ENCODE measurements around the gene SCNN1G.

SCNN1G gene

DNA sequence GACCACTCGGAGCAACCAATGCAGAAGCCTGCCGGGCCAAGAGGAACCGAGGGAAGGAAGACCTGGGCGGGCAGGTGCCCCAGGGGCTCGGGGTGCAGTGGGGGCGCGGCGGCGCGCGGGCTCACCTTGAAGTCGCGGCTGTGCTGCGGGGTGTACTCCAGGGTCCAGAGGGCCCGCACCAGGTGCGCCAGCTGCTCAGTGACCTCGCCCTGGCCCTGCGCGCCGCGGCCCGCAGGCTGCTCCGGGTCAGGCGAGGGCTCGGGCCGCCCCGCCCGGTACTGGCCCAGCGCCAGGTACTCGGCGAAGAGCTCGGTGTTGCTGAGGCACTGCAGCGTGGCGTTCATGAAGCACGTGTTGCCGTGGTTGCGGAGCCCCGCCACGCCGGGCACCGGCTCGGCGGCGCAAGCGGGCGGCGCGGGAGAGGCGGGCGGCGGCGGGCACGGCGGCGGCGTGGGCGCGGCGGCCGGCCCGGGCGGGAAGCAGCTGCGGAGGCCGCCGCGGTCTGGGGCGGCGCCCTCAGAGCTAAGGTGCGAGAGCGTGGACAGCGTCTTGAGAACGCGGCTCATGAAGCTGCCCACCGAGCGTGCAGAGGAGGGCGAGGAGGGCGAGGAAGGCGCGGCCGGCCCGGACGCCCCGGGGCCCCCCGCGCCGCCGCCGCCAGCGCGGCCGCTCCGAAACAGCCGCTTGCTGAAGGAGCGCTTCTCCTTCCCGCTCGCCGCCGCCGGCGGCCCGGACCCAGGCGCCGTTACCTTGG is 33.9 kb upstream of the SCNN1G start:
- peak overlapping the region; percentile 82 for H3K9ac ChIP-seq (ENCODE audit: low read length)
- peak overlapping the region; percentile 27 for H2BK120ac ChIP-seq (ENCODE audit: low read depth, low read length)
- H3K36me3 ChIP-seq (ENCODE audit: control insufficient read depth in 1 of 2, insufficient read depth in 2 of 2, low read depth in 1 of 2, low read length in 2 of 2), result no peaks in the 10 kb centered on the region
- H2BK15ac ChIP-seq (ENCODE audit: low read depth, poor library complexity, severe bottlenecking), result peak overlapping the region; percentile 48
- H4K8ac ChIP-seq (ENCODE audit: low read length), result peak overlapping the region; percentile 54
- H3K23ac ChIP-seq (ENCODE audit: low read length in 2 of 2), result peak overlapping the region in 1 of 2 experiments; percentile 91
- peaks cover 16% of the 10 kb centered on the region for H3K79me1 ChIP-seq (replicated peaks; ENCODE audit: low read length, poor library complexity, severe bottlenecking)
- H3K27me3 ChIP-seq (ENCODE audit: control insufficient read depth in 1 of 2, insufficient read depth in 1 of 2, low read length in 2 of 2), result peaks cover 0 to 4% of the 10 kb centered on the region in 2 experiments
- no peak overlapping the region for H2AK5ac ChIP-seq (ENCODE audit: low read length, severe bottlenecking)
- peak overlapping the region; percentile 50 for H4K91ac ChIP-seq (ENCODE audit: low read length)
- peak overlapping the region; percentile 75 for H3K4me2 ChIP-seq (ENCODE audit: low read length, poor library complexity, severe bottlenecking)
- peak; percentile 57 for DNase-seq
- H3K18ac ChIP-seq (ENCODE audit: low read depth in 1 of 2, low read length in 2 of 2), result peak overlapping the region; percentile 59 to 73
- under 1% methylated on average over 43 of the region's 103 CpGs for WGBS
- H3K4ac ChIP-seq (ENCODE audit: low read depth in 1 of 2, low read length in 2 of 2), result peak overlapping the region; percentile 62 to 81
- H3K27ac ChIP-seq (ENCODE audit: low read length, poor library complexity, severe bottlenecking), result no peak overlapping the region
- H2BK12ac ChIP-seq (ENCODE audit: low read length in 2 of 2), result no peak overlapping the region
- H2BK5ac ChIP-seq (ENCODE audit: low read depth, low read length, poor library complexity, severe bottlenecking), result no peak overlapping the region
- H3K4me1 ChIP-seq (ENCODE audit: control insufficient read depth, insufficient read depth, low read depth, low read length), result peaks cover 20% of the 10 kb centered on the region
- H3K4me3 ChIP-seq (ENCODE audit: insufficient read depth in 1 of 2, low read depth in 1 of 2, low read length in 2 of 2), result peak overlapping the region; percentile 79 to 88
- peak overlapping the region; percentile 6 to 69 for H3K14ac ChIP-seq (ENCODE audit: low read length in 2 of 2)
- H3K9me3 ChIP-seq (ENCODE audit: control insufficient read depth, low read length), result no peaks in the 10 kb centered on the region
- H2AFZ ChIP-seq (ENCODE audit: low read depth, low read length), result peak overlapping the region; percentile 5

DNA sequence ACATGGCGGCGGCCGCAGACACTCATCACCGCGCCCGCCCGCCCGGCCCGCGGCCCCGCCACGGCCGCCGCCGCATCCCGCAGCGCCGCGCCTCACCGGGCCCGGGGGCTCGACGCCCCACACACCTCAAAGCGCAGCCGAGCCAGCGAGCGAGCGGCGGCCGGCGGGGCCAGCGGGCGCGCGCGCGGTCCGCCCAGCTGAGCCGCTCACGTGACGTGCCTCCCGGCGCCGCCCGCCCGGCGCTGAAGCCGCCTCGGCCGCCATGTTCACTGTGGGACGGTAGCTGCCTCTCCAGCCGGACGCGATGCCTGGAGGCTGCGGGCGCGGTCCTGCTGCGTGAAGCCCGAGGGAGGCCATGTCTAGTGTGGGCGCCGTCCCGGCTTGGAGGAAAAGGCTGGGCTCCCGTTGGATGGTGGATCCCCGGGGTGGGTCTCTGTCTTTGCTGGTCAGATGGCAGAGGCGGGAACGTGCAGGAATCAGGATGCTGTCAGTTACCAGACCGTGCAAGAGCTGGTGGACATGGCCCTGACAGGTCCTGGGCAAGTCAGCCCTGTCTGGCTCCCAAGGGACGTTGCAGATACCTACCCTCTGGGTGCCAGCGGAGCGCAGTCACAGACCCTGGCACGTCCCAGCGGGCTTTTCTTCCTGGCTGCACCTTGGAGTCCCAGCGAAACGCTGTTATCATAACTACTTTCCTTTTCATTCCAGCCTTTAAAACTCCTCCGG is 33.1 kb upstream of the SCNN1G start, which contains the start of gene USP31:
TSS of gene USP31 (minus strand) at position 186 of the 726 bp plus-strand sequence. CDS start at position 4, 182 bp downstream.
- peak within 1 kb of the TSS; percentile 27 for H2BK120ac ChIP-seq (ENCODE audit: low read depth, low read length)
- H3K27ac ChIP-seq (ENCODE audit: low read length, poor library complexity, severe bottlenecking), result no peak within 1 kb of the TSS
- peak; percentile 96 for DNase-seq
- H2BK15ac ChIP-seq (ENCODE audit: low read depth, poor library complexity, severe bottlenecking), result peak within 1 kb of the TSS; percentile 48
- peak within 1 kb of the TSS in 1 of 2 experiments; percentile 91 for H3K23ac ChIP-seq (ENCODE audit: low read length in 2 of 2)
- peaks cover 12% of the 10 kb centered on the region for H3K79me1 ChIP-seq (replicated peaks; ENCODE audit: low read length, poor library complexity, severe bottlenecking)
- peak within 1 kb of the TSS; percentile 6 to 96 for H3K14ac ChIP-seq (ENCODE audit: low read length in 2 of 2)
- H2AFZ ChIP-seq (ENCODE audit: low read depth, low read length), result peak within 1 kb of the TSS; percentile 73
- H3K9me3 ChIP-seq (ENCODE audit: control insufficient read depth, low read length), result no peaks in the 10 kb centered on the region
- H3K36me3 ChIP-seq (ENCODE audit: control insufficient read depth in 1 of 2, insufficient read depth in 2 of 2, low read depth in 1 of 2, low read length in 2 of 2), result no peaks in the 10 kb centered on the region
- H3K27me3 ChIP-seq (ENCODE audit: control insufficient read depth in 1 of 2, insufficient read depth in 1 of 2, low read length in 2 of 2), result peaks cover 0 to 4% of the 10 kb centered on the region in 2 experiments
- H3K4me2 ChIP-seq (ENCODE audit: low read length, poor library complexity, severe bottlenecking), result peak within 1 kb of the TSS; percentile 92
- H3K18ac ChIP-seq (ENCODE audit: low read depth in 1 of 2, low read length in 2 of 2), result peak within 1 kb of the TSS; percentile 59 to 73
- H3K4me1 ChIP-seq (ENCODE audit: control insufficient read depth, insufficient read depth, low read depth, low read length), result peaks cover 20% of the 10 kb centered on the region
- H2BK12ac ChIP-seq (ENCODE audit: low read length in 2 of 2), result no peak within 1 kb of the TSS
- peak within 1 kb of the TSS; percentile 82 for H3K9ac ChIP-seq (ENCODE audit: low read length)
- 2% methylated on average over 42 of the region's 75 CpGs for WGBS
- H2BK5ac ChIP-seq (ENCODE audit: low read depth, low read length, poor library complexity, severe bottlenecking), result no peak within 1 kb of the TSS
- peak within 1 kb of the TSS; percentile 54 for H4K8ac ChIP-seq (ENCODE audit: low read length)
- H2AK5ac ChIP-seq (ENCODE audit: low read length, severe bottlenecking), result no peak within 1 kb of the TSS
- H3K4ac ChIP-seq (ENCODE audit: low read depth in 1 of 2, low read length in 2 of 2), result peak within 1 kb of the TSS; percentile 62 to 81
- H4K91ac ChIP-seq (ENCODE audit: low read length), result peak within 1 kb of the TSS; percentile 50
- peak within 1 kb of the TSS; percentile 79 to 88 for H3K4me3 ChIP-seq (ENCODE audit: insufficient read depth in 1 of 2, low read depth in 1 of 2, low read length in 2 of 2)

GRCh38 chr16:23149993-23150364 is 32.6 kb upstream of the SCNN1G start:
- peak overlapping the region; percentile 92 for H3K4me2 ChIP-seq (ENCODE audit: low read length, poor library complexity, severe bottlenecking)
- no peak overlapping the region for H2BK120ac ChIP-seq (ENCODE audit: low read depth, low read length)
- no peak overlapping the region for H2AK5ac ChIP-seq (ENCODE audit: low read length, severe bottlenecking)
- H3K9ac ChIP-seq (ENCODE audit: low read length), result peak overlapping the region; percentile 57
- 61% methylated on average over 3 of the region's 4 CpGs for WGBS
- H2BK12ac ChIP-seq (ENCODE audit: low read length in 2 of 2), result no peak overlapping the region
- H2BK5ac ChIP-seq (ENCODE audit: low read depth, low read length, poor library complexity, severe bottlenecking), result no peak overlapping the region
- H3K4me1 ChIP-seq (ENCODE audit: control insufficient read depth, insufficient read depth, low read depth, low read length), result peaks cover 18% of the 10 kb centered on the region
- H3K9me3 ChIP-seq (ENCODE audit: control insufficient read depth, low read length), result no peaks in the 10 kb centered on the region
- no peaks in the 10 kb centered on the region for H3K36me3 ChIP-seq (ENCODE audit: control insufficient read depth in 1 of 2, insufficient read depth in 2 of 2, low read depth in 1 of 2, low read length in 2 of 2)
- no peak overlapping the region for H2AFZ ChIP-seq (ENCODE audit: low read depth, low read length)
- peaks cover 0 to 6% of the 10 kb centered on the region in 2 experiments for H3K27me3 ChIP-seq (ENCODE audit: control insufficient read depth in 1 of 2, insufficient read depth in 1 of 2, low read length in 2 of 2)
- no peak overlapping the region for H3K23ac ChIP-seq (ENCODE audit: low read length in 2 of 2)
- no peak overlapping the region for H3K4ac ChIP-seq (ENCODE audit: low read depth in 1 of 2, low read length in 2 of 2)
- no peak for DNase-seq
- no peak overlapping the region for H4K91ac ChIP-seq (ENCODE audit: low read length)
- no peak overlapping the region for H3K14ac ChIP-seq (ENCODE audit: low read length in 2 of 2)
- H2BK15ac ChIP-seq (ENCODE audit: low read depth, poor library complexity, severe bottlenecking), result no peak overlapping the region
- H3K27ac ChIP-seq (ENCODE audit: low read length, poor library complexity, severe bottlenecking), result no peak overlapping the region
- peak overlapping the region in 1 of 2 experiments; percentile 85 for H3K4me3 ChIP-seq (ENCODE audit: insufficient read depth in 1 of 2, low read depth in 1 of 2, low read length in 2 of 2)
- peaks cover 10% of the 10 kb centered on the region for H3K79me1 ChIP-seq (replicated peaks; ENCODE audit: low read length, poor library complexity, severe bottlenecking)
- no peak overlapping the region for H4K8ac ChIP-seq (ENCODE audit: low read length)
- no peak overlapping the region for H3K18ac ChIP-seq (ENCODE audit: low read depth in 1 of 2, low read length in 2 of 2)
